Left renal cortex interstitium (tissue), 4 donors: Measurements from ENCODE around the gene OR51A7. TPM values are rescaled to one million over a fixed set of nuclear protein-coding genes. Genes with fewer than 3 reads are reported as not detected.
"Not testable (repeated sequence)": the region's sequence is repeated elsewhere in the genome, so short reads cannot be mapped to it uniquely, and the experiment has no call there.

Experiments
- DNase-seq, 4 donors: peaks; one replicate each; pipeline ENCODE4 v3.0.0-alpha.2; 2013; ENCODE audit warnings: low read depth in 4 of 4, low spot score in 2 of 4, missing footprints in 1 of 4
- polyA plus RNA-seq, 4 donors: library from polyadenylated mRNA; unstranded; fragments of 120-200 nt; gene quantifications; one replicate each; pipeline ENCODE4 v1.2.1, GENCODE V29; 2013; ENCODE audit not compliant: insufficient read length in 4 of 4

OR51A7 gene
- polyA plus RNA-seq, 4 donors, result not detected

DNA sequence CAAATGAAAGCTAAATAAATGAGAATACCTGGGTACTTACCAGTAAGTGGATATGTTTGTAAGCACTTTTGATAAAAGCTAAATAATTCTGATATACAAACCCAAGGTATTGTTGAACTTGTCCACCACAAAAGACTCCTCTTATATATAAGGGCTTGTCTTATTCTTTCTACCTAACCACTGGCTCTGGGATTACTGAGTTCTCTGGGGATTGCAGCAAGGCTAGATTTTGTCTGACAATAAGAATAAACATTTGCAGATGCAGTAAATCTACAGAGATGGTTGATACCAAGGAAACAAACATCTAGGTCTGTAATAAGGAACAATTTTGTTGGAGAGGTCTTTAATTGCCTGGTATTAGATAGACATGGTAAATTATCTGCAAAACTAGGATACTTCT lies 43.9 kb downstream of the OR51A7 start, which contains the start of gene OR51A4:
TSS of gene OR51A4 (minus strand) at position 101 of the 400 bp plus-strand sequence. CDS start 505 bp downstream, outside the sequence.
- DNase-seq, result no peak

DNA sequence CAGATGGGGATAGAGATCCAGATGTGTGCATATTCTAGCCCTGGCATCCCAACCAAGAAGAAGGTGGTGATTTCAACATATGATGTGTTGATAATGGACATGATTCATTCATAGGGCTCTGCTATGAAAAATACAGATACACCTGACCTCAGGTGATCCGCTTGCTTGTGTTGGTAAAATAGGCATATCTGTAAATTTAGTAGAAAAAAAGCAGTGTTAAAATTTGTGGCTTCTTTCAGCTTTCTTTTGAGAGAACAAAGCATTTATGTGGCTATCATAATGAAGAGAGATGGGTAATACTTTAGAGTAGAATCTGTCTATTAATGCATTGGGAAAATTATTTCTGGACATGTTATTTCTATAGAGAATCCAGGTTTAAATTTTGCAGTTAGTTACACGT lies 52.0 kb downstream of the OR51A7 start, which contains the start of gene OR51A2:
TSS of gene OR51A2 (minus strand) at position 101 of the 400 bp plus-strand sequence. CDS start at position 101, 0 bp downstream.
- not testable (repeated sequence) for DNase-seq

DNA sequence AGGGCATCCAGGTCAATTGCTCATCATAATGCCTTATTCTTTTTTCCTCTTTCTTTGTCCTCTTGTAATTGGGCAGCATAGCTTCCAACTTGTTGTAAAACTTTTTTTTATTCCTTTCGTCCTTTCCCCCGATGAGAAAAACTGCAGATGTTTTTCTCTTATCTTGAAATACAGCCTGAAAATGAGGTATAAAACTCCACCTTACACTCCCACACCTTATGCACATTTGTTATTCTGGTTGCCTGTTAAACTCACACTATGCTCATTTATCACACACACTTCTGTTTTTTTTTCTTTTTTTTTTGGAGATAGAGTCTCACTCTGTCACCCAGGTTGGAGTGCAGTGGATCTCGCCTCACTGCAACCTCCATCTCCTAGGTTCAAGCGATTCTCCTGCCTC lies 53.8 kb downstream of the OR51A7 start:
- DNase-seq, result no peak

Other genes starting within 250 kb of the OR51A7 start
- gene OR51E2, start 205.9 kb upstream of the OR51A7 start, polyA plus RNA-seq, result under 1 TPM; 0.65 to 0.82 (median 0.70) TPM
- gene MMP26, start 199.0 kb upstream of the OR51A7 start, polyA plus RNA-seq, result under 1 TPM in 3 of 4 donors, not detected in 1; 0.25 to 0.65 (median 0.43) TPM
- gene OR51F1, start 133.8 kb upstream of the OR51A7 start, polyA plus RNA-seq, result not detected
- gene OR52R1, start 99.4 kb upstream of the OR51A7 start, polyA plus RNA-seq, result not detected
- not detected for gene OR51F2, start 82.5 kb upstream of the OR51A7 start, polyA plus RNA-seq
- gene OR51S1, start 54.6 kb upstream of the OR51A7 start, polyA plus RNA-seq, result not detected
- not detected for gene OR51T1, start 21.9 kb upstream of the OR51A7 start, polyA plus RNA-seq
- not detected for gene OR51G2, start 15.6 kb downstream of the OR51A7 start, polyA plus RNA-seq
- not detected for gene OR51G1, start 20.6 kb downstream of the OR51A7 start, polyA plus RNA-seq
- gene OR51A4, start 43.8 kb downstream of the OR51A7 start, polyA plus RNA-seq, result under 1 TPM in 1 of 4 donors, not detected in 3; 0.05 TPM
- not detected for gene OR51A2, start 51.9 kb downstream of the OR51A7 start, polyA plus RNA-seq
- gene OR51L1, start 91.1 kb downstream of the OR51A7 start, polyA plus RNA-seq, result under 1 TPM; 0.03 to 0.24 (median 0.07) TPM
- not detected for gene OR52J3, start 142.7 kb downstream of the OR51A7 start, polyA plus RNA-seq
- not detected for gene OR52E2, start 155.8 kb downstream of the OR51A7 start, polyA plus RNA-seq
- not detected for gene OR52E1, start 165.8 kb downstream of the OR51A7 start, polyA plus RNA-seq
- gene OR52A5, start 234.6 kb downstream of the OR51A7 start, polyA plus RNA-seq, result under 1 TPM in 1 of 4 donors, not detected in 3; 0.03 TPM